ENCODE data around the gene NCBP1. TPM values are rescaled to one million over a fixed set of nuclear protein-coding genes. Genes with fewer than 3 reads are reported as not detected.

NCBP1 gene
- total and polyA plus RNA-seq, 9 donors, result 27.8 to 43.4 (median 34.8) TPM

DNA sequence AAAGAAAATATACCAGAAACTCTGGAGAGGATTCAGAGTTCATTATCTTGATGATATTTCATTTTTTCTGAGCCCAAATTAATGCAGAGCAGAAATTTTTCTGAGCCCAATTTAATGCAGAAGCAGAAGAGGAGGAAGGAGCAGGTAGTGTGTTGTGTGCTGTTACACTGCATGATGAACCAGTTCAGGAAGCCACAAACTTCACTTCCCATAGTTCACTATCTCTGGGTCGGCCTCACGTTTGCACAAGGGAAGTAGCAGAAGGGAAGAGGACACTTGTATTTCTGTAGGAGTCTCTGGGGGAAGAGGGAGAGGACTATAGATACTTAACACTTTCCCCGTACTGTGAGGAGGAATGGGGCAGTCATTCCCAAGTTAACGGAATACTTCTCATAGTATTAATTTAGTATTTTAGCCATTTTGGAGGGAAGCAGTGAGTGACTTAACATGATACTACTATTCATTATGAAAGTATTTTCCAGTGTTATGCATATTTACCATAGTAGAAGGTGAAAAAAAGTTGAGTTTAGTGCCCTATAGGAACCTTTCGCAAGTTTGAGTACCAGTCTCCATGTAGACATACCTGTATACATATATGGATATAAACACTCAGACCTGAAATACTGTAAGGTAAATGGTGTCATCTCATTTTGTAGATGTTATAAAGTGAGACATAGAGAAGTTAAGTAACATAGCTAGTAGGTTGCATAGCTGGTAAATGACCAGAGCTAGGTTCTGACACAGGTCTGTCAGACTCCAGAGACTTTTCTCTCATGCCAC, 33.5 kb downstream of the NCBP1 start:
- DNase-seq, result peak; percentile 27
- Histone ChIP-seq H3K36me3 (ENCODE audit: control insufficient read depth, insufficient read depth, low read length) (peaks cover 58% of the 10 kb centered on the region), H3K4me1 (ENCODE audit: control insufficient read depth, insufficient read depth, low read length) (no peaks in the 10 kb centered on the region), H3K27ac (ENCODE audit: low read length) (no peak overlapping the region), H3K4me3 (ENCODE audit: low read length) (no peak overlapping the region), H3K9me3 (replicated peaks; ENCODE audit: control insufficient read depth, low read depth, low read length) (no peaks in the 10 kb centered on the region), H3K27me3 (ENCODE audit: control insufficient read depth, insufficient read depth, low read length) (no peaks in the 10 kb centered on the region)
- WGBS (ENCODE audit: insufficient coverage), result no CpG with 5 or more reads among the region's 5 CpGs

DNA sequence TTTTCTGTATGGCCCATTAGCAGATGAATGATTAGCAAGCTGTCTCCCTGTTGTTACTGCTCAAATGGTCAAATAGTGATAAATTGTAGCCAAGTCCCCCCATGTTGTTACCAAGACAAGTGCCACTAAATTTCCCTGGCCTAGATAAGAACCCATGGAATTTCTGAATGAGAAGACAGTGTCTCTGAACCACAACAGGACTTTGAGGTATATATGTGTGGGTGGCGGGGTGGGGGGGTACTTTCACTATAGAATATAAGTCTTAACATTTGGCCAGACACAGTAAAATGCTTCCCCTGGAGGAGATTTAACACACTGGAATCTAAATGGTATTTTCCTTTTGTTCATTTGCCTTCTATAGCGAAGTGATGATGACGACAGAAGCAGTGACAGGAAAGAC, 34.9 kb downstream of the NCBP1 start:
- Histone ChIP-seq H3K27me3 (ENCODE audit: control insufficient read depth, insufficient read depth, low read length) (no peaks in the 10 kb centered on the region), H3K27ac (ENCODE audit: low read length) (no peak overlapping the region), H3K36me3 (ENCODE audit: control insufficient read depth, insufficient read depth, low read length) (peaks cover 65% of the 10 kb centered on the region), H3K9me3 (replicated peaks; ENCODE audit: control insufficient read depth, low read depth, low read length) (no peaks in the 10 kb centered on the region), H3K4me3 (ENCODE audit: low read length) (no peak overlapping the region), H3K4me1 (ENCODE audit: control insufficient read depth, insufficient read depth, low read length) (no peaks in the 10 kb centered on the region)
- DNase-seq, result no peak
- WGBS (ENCODE audit: insufficient coverage), result 92% methylated on average over 2 of the region's 3 CpGs

DNA sequence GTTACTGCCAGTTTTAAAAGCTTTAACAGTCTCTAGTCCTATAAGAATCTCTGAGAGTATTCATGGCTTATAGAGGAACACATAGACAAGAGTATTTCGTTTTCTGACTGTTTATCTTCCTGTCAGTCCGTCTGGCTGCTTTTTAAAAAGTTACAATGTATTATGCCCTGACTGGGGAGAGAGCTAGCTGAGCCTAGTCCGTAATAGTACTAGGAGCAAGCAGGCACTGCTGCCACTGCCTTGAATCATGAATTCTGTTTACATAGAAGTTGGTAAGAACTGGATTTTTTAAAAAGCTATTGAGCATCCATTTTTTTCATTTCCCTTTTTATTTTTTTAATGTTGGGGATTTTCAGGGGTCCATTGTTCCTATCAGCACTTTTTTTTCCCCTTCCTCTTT, 37.0 kb downstream of the NCBP1 start:
- 83% methylated on average over 2 of the region's 3 CpGs for WGBS (ENCODE audit: insufficient coverage)

DNA sequence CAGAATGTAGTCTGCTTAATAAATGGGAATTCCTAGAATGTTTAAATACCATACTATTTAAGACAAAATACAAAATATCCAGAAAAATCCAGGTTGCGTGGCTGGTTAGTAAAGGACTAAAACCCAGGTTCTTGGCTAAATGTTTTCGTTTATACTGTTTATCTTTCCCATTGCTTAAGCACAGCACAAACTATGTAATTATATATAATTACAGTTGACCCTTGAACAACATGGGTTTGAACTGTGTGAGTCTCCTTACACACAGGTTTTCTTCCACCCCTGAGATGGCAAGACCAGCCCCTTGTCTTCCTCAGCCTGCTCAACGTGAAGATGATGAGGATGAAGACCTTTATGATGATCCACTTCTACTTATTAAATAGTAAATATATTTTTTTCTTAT, 38.8 kb downstream of the NCBP1 start:
- WGBS (ENCODE audit: insufficient coverage), result no CpG with 5 or more reads among the region's 3 CpGs
- no peaks in the 10 kb centered on the region for H3K9me3 ChIP-seq (replicated peaks; ENCODE audit: control insufficient read depth, low read depth, low read length)
- DNase-seq, result no peak

More for the DNA sequence above, 37.0 kb downstream of the NCBP1 start:
- no peaks in the 10 kb centered on the region for H3K4me1 ChIP-seq (ENCODE audit: control insufficient read depth, insufficient read depth, low read length)
- no peaks in the 10 kb centered on the region for H3K9me3 ChIP-seq (replicated peaks; ENCODE audit: control insufficient read depth, low read depth, low read length)
- no peak overlapping the region for H3K27ac ChIP-seq (ENCODE audit: low read length)
- no peak for DNase-seq
- no peak overlapping the region for H3K4me3 ChIP-seq (ENCODE audit: low read length)
- peaks cover 62% of the 10 kb centered on the region for H3K36me3 ChIP-seq (ENCODE audit: control insufficient read depth, insufficient read depth, low read length)
- no peaks in the 10 kb centered on the region for H3K27me3 ChIP-seq (ENCODE audit: control insufficient read depth, insufficient read depth, low read length)

DNA sequence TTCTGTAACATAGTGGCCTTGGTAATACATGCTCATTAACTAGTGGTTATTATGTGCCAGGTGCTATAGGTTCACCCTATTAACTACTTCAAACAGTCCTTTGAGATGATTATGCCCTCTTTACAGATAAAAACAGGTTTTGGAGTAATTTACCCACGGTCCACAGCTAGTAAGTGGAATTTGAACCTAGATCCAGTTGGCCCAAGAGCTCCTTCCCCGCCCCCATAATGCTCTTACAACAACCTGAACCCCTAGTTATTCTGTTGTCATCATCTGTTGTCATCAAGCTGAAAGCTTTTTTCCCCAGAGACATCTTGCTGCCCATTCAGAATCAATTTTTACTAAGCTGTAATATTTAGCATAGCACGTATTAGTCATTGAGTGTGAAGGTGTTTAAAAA, 40.3 kb downstream of the NCBP1 start:
- no peak for DNase-seq
- Histone ChIP-seq H3K36me3 (ENCODE audit: control insufficient read depth, insufficient read depth, low read length) (peaks cover 52% of the 10 kb centered on the region), H3K9me3 (replicated peaks; ENCODE audit: control insufficient read depth, low read depth, low read length) (no peaks in the 10 kb centered on the region), H3K4me3 (ENCODE audit: low read length) (no peak overlapping the region), H3K27me3 (ENCODE audit: control insufficient read depth, insufficient read depth, low read length) (no peaks in the 10 kb centered on the region), H3K27ac (ENCODE audit: low read length) (no peak overlapping the region), H3K4me1 (ENCODE audit: control insufficient read depth, insufficient read depth, low read length) (no peaks in the 10 kb centered on the region)
- WGBS (ENCODE audit: insufficient coverage), result 100% methylated on average over 2 of the region's 3 CpGs

More for the DNA sequence above, 38.8 kb downstream of the NCBP1 start:
- H3K4me3 ChIP-seq (ENCODE audit: low read length), result no peak overlapping the region
- H3K27ac ChIP-seq (ENCODE audit: low read length), result no peak overlapping the region
- H3K36me3 ChIP-seq (ENCODE audit: control insufficient read depth, insufficient read depth, low read length), result peaks cover 54% of the 10 kb centered on the region
- no peaks in the 10 kb centered on the region for H3K27me3 ChIP-seq (ENCODE audit: control insufficient read depth, insufficient read depth, low read length)
- H3K4me1 ChIP-seq (ENCODE audit: control insufficient read depth, insufficient read depth, low read length), result no peaks in the 10 kb centered on the region

DNA sequence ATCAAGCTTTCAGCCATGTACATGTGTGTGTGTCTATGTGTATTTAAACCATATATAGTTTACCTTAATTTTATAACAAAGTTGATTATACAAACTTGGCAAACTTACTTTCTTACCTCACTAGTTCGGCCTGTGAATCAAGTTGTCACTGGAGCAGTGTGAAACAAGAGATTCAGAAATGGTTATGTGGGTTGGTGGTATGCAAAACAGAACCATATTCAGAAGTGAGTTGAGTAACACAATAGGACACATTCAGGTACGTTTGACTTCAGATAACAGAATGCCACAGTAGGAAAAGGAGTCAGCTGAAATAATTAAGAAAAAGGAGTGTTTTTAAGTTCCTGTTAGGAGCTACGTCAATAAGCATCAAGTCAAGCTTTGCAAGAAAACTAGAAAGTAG, 42.0 kb downstream of the NCBP1 start:
- WGBS (ENCODE audit: insufficient coverage), result no CpG with 5 or more reads among the region's 3 CpGs
- H3K9me3 ChIP-seq (replicated peaks; ENCODE audit: control insufficient read depth, low read depth, low read length), result no peaks in the 10 kb centered on the region
- H3K27me3 ChIP-seq (ENCODE audit: control insufficient read depth, insufficient read depth, low read length), result no peaks in the 10 kb centered on the region
- DNase-seq, result no peak
- H3K36me3 ChIP-seq (ENCODE audit: control insufficient read depth, insufficient read depth, low read length), result peaks cover 45% of the 10 kb centered on the region
- no peak overlapping the region for H3K4me3 ChIP-seq (ENCODE audit: low read length)
- no peaks in the 10 kb centered on the region for H3K4me1 ChIP-seq (ENCODE audit: control insufficient read depth, insufficient read depth, low read length)
- H3K27ac ChIP-seq (ENCODE audit: low read length), result no peak overlapping the region

DNA sequence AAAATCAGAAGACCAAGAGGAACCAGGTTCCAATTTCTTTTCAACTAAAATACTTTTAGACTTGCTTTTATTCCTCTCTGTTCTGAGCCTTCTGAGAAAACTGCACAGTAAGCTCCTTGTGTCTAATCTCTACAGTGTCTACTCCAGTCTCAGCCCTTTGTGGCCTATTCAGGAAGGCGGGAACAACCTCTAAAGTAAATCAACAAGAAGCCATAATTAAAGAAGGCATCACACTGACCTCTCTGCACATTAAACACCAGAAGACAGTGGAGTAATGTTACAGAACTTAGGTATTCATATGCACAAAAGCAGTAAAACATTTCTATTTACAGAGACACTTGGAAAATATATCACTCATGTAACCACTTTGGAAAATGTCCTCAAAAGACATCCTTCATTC, 48.6 kb downstream of the NCBP1 start:
- DNase-seq, result no peak
- Histone ChIP-seq H3K36me3 (ENCODE audit: control insufficient read depth, insufficient read depth, low read length) (peaks cover 32% of the 10 kb centered on the region), H3K4me3 (ENCODE audit: low read length) (no peak overlapping the region), H3K9me3 (replicated peaks; ENCODE audit: control insufficient read depth, low read depth, low read length) (no peaks in the 10 kb centered on the region), H3K27ac (ENCODE audit: low read length) (no peak overlapping the region), H3K4me1 (ENCODE audit: control insufficient read depth, insufficient read depth, low read length) (no peaks in the 10 kb centered on the region), H3K27me3 (ENCODE audit: control insufficient read depth, insufficient read depth, low read length) (no peaks in the 10 kb centered on the region)
- no CpG with 5 or more reads among the region's 1 CpG for WGBS (ENCODE audit: insufficient coverage)

DNA sequence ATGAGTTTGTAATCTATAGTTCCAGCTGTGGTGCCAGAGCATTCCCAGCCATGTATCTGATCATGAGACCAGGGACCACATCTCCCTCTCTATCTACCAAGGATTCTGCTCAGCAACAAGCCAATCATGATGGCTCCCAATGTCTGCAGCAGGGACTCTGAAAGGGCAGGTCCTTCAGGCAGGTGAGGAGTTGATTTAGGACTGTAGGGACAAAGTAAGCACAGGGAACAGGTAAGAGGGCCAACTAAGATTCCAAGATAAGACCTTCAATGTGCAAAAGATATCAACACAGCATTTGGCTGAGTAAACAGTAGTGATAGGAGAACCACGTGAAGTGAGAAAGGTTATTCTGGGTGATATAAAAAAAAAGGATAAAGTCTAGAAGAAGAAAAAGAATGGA, 55.0 kb downstream of the NCBP1 start:
- Histone ChIP-seq H3K4me3 (ENCODE audit: low read length) (no peak overlapping the region), H3K27me3 (ENCODE audit: control insufficient read depth, insufficient read depth, low read length) (no peaks in the 10 kb centered on the region), H3K9me3 (replicated peaks; ENCODE audit: control insufficient read depth, low read depth, low read length) (no peaks in the 10 kb centered on the region), H3K4me1 (ENCODE audit: control insufficient read depth, insufficient read depth, low read length) (no peaks in the 10 kb centered on the region), H3K36me3 (ENCODE audit: control insufficient read depth, insufficient read depth, low read length) (peaks cover 37% of the 10 kb centered on the region), H3K27ac (ENCODE audit: low read length) (no peak overlapping the region)
- WGBS (ENCODE audit: insufficient coverage), result no CpG with 5 or more reads among the region's 1 CpG
- no peak for DNase-seq

DNA sequence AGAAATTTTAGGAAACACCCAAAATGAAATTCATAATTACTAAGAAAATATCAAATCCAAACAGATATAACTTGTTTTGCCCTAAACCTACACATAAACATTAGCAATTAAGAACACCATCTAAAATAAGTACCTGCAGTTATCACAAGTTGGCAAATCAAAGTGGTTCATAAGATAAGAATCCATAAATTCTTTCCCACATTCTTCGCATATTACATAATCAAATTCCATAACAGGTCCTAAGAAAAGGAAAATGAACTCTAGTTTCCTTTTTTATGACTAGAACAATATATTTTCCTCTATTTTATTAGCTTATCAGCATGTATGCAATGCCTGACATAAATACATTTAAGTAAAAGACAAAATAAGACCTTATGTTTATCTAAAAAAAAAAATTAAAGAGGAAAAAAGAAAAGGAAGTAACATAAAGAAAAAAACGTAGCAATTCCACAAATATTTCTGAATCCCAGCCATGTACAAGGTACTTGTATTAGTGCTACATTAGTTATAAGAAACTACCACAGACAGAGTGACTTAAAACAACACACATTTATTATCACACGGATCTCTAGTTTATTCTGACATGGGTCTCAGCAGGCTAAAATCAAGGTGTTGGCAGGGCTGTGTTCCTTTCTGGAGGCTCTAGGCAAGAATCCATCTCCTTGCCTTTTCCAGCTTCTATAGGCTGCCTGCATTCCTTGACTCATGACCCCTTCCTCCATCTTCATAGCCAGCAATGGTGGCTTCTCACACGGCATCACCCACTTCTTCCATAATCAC, 56.0 kb downstream of the NCBP1 start:
- H3K27ac ChIP-seq (ENCODE audit: low read length), result no peak overlapping the region

DNA sequence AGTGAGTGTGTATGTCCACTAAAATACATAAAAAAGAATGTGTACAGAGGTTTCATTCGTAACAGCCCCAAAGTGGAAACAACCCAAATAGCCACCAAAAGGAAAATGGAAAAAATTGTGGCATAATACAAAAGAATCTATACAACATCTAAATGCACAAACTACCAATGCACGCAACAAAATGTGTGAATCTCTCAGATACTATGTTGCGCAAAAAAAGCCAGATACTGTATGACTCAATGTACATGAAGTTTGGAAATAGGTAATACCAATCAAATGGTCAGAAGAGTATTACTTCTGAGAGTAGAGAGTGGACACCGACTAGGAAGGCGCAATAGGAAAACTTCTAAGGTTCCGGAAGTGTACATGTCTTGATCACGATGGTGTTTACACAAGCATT, 61.1 kb downstream of the NCBP1 start:
- Histone ChIP-seq H3K4me3 (ENCODE audit: low read length) (no peak overlapping the region), H3K27ac (ENCODE audit: low read length) (no peak overlapping the region), H3K27me3 (ENCODE audit: control insufficient read depth, insufficient read depth, low read length) (no peaks in the 10 kb centered on the region), H3K9me3 (replicated peaks; ENCODE audit: control insufficient read depth, low read depth, low read length) (no peaks in the 10 kb centered on the region), H3K36me3 (ENCODE audit: control insufficient read depth, insufficient read depth, low read length) (peaks cover 9% of the 10 kb centered on the region), H3K4me1 (ENCODE audit: control insufficient read depth, insufficient read depth, low read length) (peaks cover 7% of the 10 kb centered on the region)
- WGBS (ENCODE audit: insufficient coverage), result 100% methylated on average over 2 of the region's 7 CpGs
- no peak for DNase-seq

More for the DNA sequence above, 56.0 kb downstream of the NCBP1 start:
- DNase-seq, result no peak
- H3K4me1 ChIP-seq (ENCODE audit: control insufficient read depth, insufficient read depth, low read length), result no peaks in the 10 kb centered on the region
- no peaks in the 10 kb centered on the region for H3K27me3 ChIP-seq (ENCODE audit: control insufficient read depth, insufficient read depth, low read length)
- WGBS (ENCODE audit: insufficient coverage), result 33% methylated on average over 2 of the region's 4 CpGs
- H3K4me3 ChIP-seq (ENCODE audit: low read length), result no peak overlapping the region
- H3K36me3 ChIP-seq (ENCODE audit: control insufficient read depth, insufficient read depth, low read length), result peaks cover 30% of the 10 kb centered on the region
- H3K9me3 ChIP-seq (replicated peaks; ENCODE audit: control insufficient read depth, low read depth, low read length), result no peaks in the 10 kb centered on the region
